HL-60/S4 treated with phorbol 12-myristate 13-acetate at 8.2 ng/mL for 4 days and 3 days (cell line): ENCODE results near the gene APLP2.
"Not testable (repeated sequence)": the region's sequence is repeated elsewhere in the genome, so short reads cannot be mapped to it uniquely, and the experiment has no call there.

Source experiments
- in situ Hi-C: fragments of 300-500 bp; cut with MboI; formaldehyde crosslinking; loops from 2 replicates; pipeline ENCODE4 v1.15.0; 2022; ENCODE audit warnings: low sequenced_read_pairs

The APLP2 gene

GRCh38 chr11:130165601-130166456 lies 96.1 kb downstream of the APLP2 start:
- in situ Hi-C loops = no loop called here

- in situ Hi-C loops = no loop called here
Measured at GRCh38 chr11:130166457-130166784, 96.7 kb downstream of the APLP2 start.

DNA sequence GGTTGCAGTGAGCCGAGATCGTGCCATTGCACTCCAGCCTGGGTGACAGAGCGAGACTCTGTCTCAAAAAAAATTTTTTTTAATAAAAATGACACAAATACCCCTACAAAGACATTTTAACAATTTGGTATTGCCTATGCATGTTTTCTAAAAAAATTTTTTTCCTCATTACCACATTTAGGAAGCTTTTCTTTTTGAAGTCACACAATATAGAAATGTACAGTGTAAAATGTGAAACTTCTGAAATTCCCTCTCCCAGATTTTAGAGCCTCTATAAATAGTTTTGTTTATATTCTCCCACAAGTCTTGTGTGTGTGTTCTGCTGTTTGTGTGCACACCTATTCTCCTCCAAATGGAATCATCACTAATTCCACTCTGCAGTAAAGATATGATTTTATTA lies 97.5 kb downstream of the APLP2 start:
- in situ Hi-C loops = no loop called here

- in situ Hi-C loops = no loop called here
Measured at GRCh38 chr11:130168105-130168504, 98.4 kb downstream of the APLP2 start.

GRCh38 chr11:130170345-130170744 lies 100.7 kb downstream of the APLP2 start:
- in situ Hi-C loops = no loop called here

GRCh38 chr11:130171534-130171933 lies 101.8 kb downstream of the APLP2 start:
- in situ Hi-C loops = no loop called here

DNA sequence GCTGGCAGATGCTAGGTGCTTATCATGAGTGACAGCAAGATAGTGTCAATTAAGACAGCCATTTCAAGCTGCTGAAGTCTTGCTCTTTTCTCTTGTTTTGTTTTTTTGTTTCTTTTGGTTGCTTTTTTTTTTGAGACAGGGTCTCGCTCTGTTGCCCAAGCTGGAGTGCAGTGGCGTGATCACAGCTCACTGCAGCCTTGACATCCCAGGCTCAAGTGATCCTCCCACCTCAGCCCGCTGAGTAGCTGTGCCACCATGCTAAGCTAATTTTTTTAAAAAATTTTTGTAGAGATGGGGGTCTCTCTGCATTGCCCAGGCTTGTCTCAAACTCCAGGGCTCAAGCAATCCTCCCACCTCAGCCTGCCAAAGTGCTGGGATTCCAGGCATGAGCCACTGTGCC lies 102.3 kb downstream of the APLP2 start:
- in situ Hi-C loops = not testable (repeated sequence)

DNA sequence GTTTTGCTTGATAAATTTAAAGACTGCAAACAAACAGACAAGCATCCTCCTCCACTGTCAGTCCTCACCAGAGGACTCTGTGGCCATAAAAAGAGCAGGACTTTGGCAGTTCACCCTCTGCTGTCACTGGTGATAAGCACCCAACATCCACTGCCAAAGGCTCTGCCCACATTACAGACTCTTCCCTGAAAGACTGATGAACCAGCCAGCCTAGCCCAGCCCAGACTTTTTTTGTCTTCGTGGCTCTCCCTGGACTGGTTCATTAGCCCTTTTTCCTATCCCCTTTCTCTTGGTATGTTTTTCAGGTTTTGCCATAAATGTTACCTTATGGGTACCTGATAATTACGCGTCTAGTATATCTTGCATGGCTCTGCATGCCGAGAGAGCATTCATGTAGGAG lies 104.9 kb downstream of the APLP2 start:
- in situ Hi-C loops = no loop called here

DNA sequence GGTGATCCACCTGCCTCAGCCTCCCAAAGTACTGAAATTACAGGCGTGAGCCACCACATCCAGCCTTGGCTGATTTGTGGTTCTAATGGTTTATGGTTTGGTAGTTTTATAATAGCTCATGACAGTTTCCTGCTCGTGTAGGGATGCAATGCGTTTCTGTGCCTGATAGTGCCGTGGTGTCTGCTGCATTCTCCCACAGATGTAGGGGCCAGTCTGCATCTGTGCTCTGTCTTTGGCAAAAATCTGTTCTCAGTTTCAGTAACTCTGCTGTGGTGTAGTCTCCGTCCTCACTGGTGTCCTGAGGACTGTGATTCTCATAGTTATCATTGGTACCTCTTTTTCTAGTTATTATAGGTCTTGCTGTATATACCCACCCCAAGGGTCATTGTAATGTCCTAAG lies 106.2 kb downstream of the APLP2 start:
- in situ Hi-C loops = no loop called here

- in situ Hi-C loops = no loop called here
Measured at GRCh38 chr11:130177782-130178181, 108.1 kb downstream of the APLP2 start.

DNA sequence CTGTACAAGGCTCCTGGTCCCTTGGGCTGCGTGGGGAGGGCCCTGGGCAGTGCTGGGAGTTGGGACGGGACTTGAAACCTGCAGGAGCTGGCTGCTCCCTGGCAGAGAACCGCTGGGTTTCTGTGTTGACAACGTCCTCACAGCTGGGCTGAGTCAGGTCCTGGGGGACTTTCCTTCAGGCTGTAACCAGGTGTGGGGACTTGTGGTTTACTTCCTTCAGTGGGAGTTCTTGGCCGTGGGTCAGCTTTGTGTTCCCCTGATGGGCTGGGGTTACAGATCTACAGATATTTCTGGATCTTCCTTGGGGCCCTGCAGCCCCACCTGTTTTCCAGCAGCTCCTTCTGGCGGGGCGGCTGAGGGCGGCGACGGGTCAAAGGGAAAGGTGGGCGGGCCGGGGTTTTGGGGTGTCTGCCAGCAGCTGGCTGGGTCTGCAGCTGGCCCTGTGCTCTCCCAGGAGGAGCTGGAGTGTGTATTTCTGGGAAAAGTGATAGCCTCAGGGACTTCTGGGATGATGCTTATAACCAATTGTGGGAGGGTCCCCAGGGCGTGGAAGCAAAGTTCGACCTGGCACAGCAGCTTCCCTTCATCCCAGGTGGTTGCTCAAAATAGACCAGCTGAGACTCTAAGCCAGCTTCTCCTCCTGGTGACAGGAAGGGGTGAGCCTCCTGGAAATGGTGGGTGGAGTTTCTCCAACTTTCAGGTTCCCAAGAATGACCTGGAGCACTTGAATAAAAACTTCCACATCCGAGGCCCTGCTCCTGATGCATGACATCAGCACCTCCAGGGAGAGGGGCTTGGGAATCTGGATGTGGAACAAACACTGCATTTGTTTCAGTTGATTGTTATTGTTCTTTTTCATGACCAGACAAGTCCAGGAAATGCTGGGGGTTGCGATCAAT lies 109.0 kb downstream of the APLP2 start:
- in situ Hi-C loops = no loop called here

DNA sequence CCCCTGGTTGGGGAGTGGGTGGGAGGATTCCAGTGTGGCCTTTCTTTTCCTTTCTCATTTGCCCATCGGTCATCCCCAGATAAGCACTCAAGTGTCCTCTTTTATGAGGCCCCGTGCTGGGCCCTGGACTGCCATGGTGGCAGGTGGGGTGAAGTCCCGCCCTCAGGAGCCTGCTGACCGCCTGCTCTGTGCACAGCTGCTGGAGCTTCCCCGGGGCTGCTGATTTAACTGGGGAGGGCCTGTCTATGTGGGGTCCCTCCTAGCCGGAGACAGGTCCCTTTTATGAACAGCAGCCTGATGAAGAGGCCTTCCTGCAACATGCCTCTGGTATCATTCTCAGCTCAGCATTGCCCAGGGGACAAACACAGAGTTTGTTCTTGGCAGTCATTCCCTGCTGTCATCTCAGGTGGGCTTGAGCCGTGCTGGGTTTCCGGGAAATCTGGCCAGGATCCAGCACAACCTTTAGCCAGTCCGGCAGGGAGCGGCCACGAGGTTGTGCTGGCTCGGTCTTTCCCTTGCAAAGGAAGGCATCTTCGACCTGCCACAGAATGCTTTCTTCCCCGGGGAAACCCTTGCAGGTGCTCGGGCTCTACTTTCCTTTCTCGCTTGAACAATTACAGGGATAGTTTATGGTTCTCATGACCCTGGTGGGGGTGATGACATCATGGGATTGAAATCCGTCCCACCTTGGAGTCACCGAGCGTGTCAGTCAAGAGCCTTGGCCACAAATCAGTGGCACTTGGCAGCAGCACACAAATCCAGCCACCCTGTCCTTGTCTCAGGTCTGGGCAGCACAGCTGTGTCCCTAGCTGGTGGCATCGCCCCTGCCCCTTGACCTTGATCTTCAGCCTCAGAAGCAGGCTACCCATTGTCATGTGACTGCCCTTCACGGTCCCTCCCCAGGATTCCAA lies 110.0 kb downstream of the APLP2 start:
- in situ Hi-C loops = no loop called here

DNA sequence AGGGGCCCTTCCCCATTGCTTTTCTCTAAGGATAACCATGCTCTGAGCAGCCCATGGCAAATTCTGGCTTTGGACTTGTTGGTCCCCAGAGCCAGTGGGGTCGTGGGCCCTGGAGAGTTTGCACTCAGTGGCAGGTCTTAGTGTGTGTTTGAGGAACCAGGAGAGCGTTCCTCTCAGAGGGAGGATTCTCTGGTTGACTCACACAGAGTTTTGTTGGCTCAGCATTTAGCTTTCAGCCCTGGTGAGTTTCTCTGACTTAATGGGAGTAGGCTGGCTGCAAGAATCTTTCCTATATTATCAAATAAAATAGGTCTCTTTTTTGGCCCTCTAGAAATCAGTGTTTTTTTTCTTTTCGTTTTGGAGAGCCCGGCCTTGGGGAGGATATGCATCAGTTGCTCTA lies 110.8 kb downstream of the APLP2 start:
- in situ Hi-C loops = no loop called here

DNA sequence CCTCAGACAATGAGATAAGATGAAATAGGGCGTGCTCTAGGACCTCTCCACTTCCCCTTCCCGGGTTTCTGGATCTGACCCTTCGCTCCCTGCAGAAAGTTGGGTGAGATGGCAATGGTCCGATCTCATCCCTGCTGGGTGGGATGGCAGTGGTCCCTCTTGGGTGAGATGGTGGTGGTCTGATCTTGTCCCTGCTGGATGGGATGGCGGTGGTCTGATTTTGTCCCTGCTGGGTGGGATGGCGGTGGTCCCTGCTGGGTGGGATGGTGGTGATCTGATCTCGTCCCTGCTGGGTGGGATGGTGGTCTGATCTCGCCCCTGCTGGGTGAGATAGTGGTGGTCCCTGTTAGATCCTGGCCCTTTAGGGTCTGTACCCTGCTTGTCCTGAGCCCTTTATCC lies 111.2 kb downstream of the APLP2 start:
- in situ Hi-C loops = no loop called here

DNA sequence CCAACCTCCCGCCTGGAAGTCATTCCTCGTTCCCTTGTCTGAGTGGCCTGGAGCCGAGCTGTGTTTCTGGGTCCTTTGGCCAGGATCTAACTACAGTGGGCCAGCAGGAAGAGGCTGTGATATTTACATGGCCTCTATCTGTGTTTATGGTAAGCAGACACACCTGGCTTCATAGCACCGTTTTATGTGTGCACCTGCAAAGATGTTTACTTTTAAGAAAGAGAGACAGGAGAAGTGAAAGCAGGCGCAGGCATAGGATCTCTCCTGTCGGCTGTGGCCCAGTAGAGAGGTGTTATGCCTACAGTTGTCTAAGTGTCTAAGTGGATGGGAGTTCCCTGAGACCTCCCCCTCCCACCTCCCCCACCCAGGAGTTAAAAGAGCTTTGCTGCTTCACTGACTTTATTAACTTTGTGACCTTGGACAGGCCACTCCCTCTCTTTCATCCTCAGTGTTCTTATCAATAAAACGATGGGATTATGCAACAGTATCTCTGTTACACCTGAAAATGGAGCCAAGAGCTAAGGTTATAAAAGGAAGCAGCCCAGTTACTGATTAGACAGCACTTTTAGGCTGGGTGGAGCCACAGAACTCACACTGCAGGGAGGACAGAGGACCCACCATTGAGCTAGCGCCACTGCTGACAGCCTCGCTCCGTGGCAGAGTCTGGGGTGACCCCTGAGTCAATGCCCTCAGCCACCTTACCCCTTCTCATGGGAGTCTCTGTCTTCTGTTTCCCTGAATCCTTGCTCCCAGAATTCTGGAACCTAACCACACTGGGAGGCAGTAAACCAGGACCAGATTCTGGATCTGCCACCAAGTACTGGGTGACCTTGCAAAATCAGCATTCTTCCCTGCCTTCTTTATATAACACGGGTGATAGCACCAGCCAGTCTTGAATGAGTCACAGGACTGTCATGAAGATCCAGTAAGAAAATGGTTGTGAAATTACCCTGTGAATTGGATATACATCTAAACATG lies 111.9 kb downstream of the APLP2 start:
- in situ Hi-C loops = no loop called here

DNA sequence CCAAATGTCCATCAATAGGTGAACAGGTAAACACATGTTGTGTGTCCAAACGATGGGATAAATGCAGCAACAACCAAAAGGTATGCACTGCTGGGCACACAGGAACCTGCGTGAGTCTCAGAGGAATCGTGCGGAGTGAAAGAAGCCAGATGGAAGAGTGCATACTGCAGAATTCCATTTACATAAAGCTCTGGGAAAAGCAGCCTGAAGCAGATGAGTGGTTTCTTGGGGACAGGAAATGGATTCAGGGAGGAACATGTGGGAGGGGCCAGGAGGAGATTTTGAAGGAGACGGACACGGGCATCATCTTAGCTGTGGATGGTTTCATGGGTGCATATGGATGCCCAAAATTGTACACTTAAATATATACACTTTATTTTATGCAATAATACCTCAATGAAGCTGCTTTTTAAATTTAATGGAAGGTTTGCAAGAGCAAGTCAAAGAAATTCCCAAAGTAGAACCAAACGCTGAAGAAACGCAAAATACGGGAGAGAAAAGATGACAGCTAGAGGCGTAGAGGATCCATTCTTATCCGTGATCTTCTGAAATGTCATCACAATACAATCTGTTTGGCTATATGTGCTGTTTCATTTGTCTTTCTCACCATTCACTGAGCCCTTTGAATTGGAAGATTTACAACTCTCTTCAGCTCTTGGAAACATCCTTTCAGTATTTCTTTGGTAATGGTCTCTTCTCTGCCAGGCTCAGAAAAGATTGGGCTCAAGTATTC lies 114.3 kb downstream of the APLP2 start:
- in situ Hi-C loops = no loop called here

GRCh38 chr11:130187096-130187495 lies 117.4 kb downstream of the APLP2 start:
- in situ Hi-C loops = no loop called here

- in situ Hi-C loops = no loop called here
Measured at GRCh38 chr11:130188047-130188446, 118.4 kb downstream of the APLP2 start.
